GM12878 (cell line): ENCODE data around the gene MSANTD4. TPM values are rescaled to one million over a fixed set of nuclear protein-coding genes. Genes with fewer than 3 reads are reported as not detected.

Experiments
- ATAC-seq: fragments of 200-7000 bp; cut with Tn5 transposase; 3 replicates; pipeline ENCODE4 v1.9.1; 2020; ENCODE audit warnings: mild to moderate bottlenecking, moderate library complexity
- BruUV-seq: library from RNA; stranded (reverse); fragments of 400-500 nt; replicated peaks from 2 replicates; lab custom pipeline; 2021; lab: Mats Ljungman, UMichigan
- CTCF ChIA-PET: fragments of 300-600 bp; sonication (Branson Sonifier 250); formaldehyde crosslinking; extraction: SDS; loops from one replicate; lab custom pipeline; 2021; ENCODE audit warnings: inconsistent platforms; lab: Yijun Ruan, JAX
- POLR2A ChIA-PET: fragments of 350-600 bp; formaldehyde crosslinking; extraction: SDS; loops from one replicate; lab custom pipeline; 2021; ENCODE audit warnings: inconsistent platforms; lab: Charles Lee
- RAD21 ChIA-PET: fragments of 300-600 bp; sonication (Branson Sonifier 250); formaldehyde crosslinking; loops from one replicate; lab custom pipeline; 2023; ENCODE audit warnings: antibody characterized with exemption; ENCODE audit not compliant: unreplicated experiment; lab: Charles Lee
- SMC1A ChIA-PET: fragments of 300-600 bp; sonication (Branson Sonifier 250); formaldehyde crosslinking; loops from one replicate; lab custom pipeline; 2023; ENCODE audit not compliant: unreplicated experiment, uncharacterized antibody; lab: Charles Lee
- DNase-seq: peaks from one replicate; pipeline ENCODE4 v3.0.0-alpha.2; 2011; ENCODE audit warnings: low read depth, low spot score
- FAIRE-seq: peaks from 3 replicates; lab custom pipeline; 2011; peaks lifted over from hg19 to GRCh38; lab: Jason Lieb, UNC
- H2AFZ ChIP-seq: 2 replicates; pipeline ENCODE4 v1.6.0; 2011; ENCODE audit warnings: low read depth, low read length, control low read depth; ENCODE audit not compliant: control insufficient read depth
- H3K27ac ChIP-seq: 2 replicates; pipeline ENCODE4 v1.5.1; 2011; ENCODE audit warnings: control low read depth; ENCODE audit not compliant: control insufficient read depth, insufficient read depth
- H3K27me3 ChIP-seq, 2 experiments: replicated peaks in 1 of 2; 2 replicates each; pipeline versions ENCODE4 v1.6.0 to v1.6.1; 2011; ENCODE audit warnings: low read length in 1 of 2; ENCODE audit not compliant: control insufficient read depth in 2 of 2, insufficient read depth in 2 of 2
- H3K36me3 ChIP-seq, 2 experiments: 2 replicates each; pipeline ENCODE4 v1.5.1; 2011; ENCODE audit warnings: low read length in 1 of 2; ENCODE audit not compliant: control insufficient read depth in 2 of 2, insufficient read depth in 2 of 2
- H3K4me1 ChIP-seq: 2 replicates; pipeline ENCODE4 v1.6.1; 2011; ENCODE audit warnings: mild to moderate bottlenecking, low read length, moderate library complexity, mixed read lengths; ENCODE audit not compliant: control insufficient read depth, insufficient read depth
- H3K4me2 ChIP-seq: 2 replicates; pipeline ENCODE4 v1.6.0; 2011; ENCODE audit warnings: control low read depth; ENCODE audit not compliant: control insufficient read depth, insufficient read depth
- H3K4me3 ChIP-seq: fragments of 200-600 bp; sonication (generic); 2 replicates; pipeline ENCODE4 v1.5.1; 2016
- H3K79me2 ChIP-seq: 2 replicates; pipeline ENCODE4 v1.6.0; 2011; ENCODE audit warnings: low read length; ENCODE audit not compliant: control insufficient read depth, insufficient read depth
- H3K9ac ChIP-seq: 2 replicates; pipeline ENCODE4 v1.8.0; 2011; ENCODE audit warnings: low read length, control low read depth, mixed read lengths; ENCODE audit not compliant: control insufficient read depth, insufficient read depth
- H3K9me3 ChIP-seq: replicated peaks from 3 replicates; pipeline ENCODE4 v1.5.1; 2011; ENCODE audit warnings: mild to moderate bottlenecking, low read length; ENCODE audit not compliant: control insufficient read depth, insufficient read depth
- H4K20me1 ChIP-seq: 2 replicates; pipeline ENCODE4 v1.6.0; 2011; ENCODE audit not compliant: control insufficient read depth, insufficient read depth
- FOXK2 ChIP-seq: fragments of 450-650 bp; IDR thresholded peaks from 2 replicates; pipeline ENCODE4 v1.6.1; 2017; ENCODE audit warnings: mild to moderate bottlenecking, moderate library complexity
- HDAC6 ChIP-seq: fragments of 200-600 bp; sonication (generic); IDR thresholded peaks from one replicate; pipeline ENCODE4 v1.8.0; 2017; ENCODE audit warnings: antibody characterized with exemption; ENCODE audit not compliant: unreplicated experiment
- MEF2B ChIP-seq: fragments of 450-650 bp; IDR thresholded peaks from 2 replicates; pipeline ENCODE4 v1.6.1; 2018; ENCODE audit warnings: mild to moderate bottlenecking, moderate library complexity; ENCODE audit not compliant: partially characterized antibody, poor library complexity, severe bottlenecking
- PAX8 ChIP-seq: fragments of 450-650 bp; IDR thresholded peaks from 2 replicates; pipeline ENCODE4 v1.6.1; 2017; ENCODE audit warnings: mild to moderate bottlenecking, moderate library complexity
- RUNX3 ChIP-seq: IDR thresholded peaks from 2 replicates; pipeline ENCODE4 v1.6.1; 2012; ENCODE audit warnings: low read length, inconsistent platforms
- SUZ12 ChIP-seq: fragments of 200-600 bp; sonication (generic); IDR thresholded peaks from one replicate; pipeline ENCODE4 v1.6.1; 2018; ENCODE audit warnings: antibody characterized with exemption, mild to moderate bottlenecking; ENCODE audit not compliant: unreplicated experiment
- TAF1 ChIP-seq: IDR thresholded peaks from 2 replicates; pipeline ENCODE4 v1.6.1; 2011; ENCODE audit warnings: mild to moderate bottlenecking, low read depth, low read length, borderline replicate concordance
- WGBS: methylation state at CpG from one replicate; pipeline ENCODE4 v1.1.6; 2016; ENCODE audit warnings: low lambda C conversion rate; ENCODE audit not compliant: insufficient replicate concordance, insufficient coverage; ENCODE audit errors: missing lambda C conversion rate; 5-methylcytosine and 5-hydroxymethylcytosine counted together
- in situ Hi-C: fragments of 300-500 bp; cut with MboI; formaldehyde crosslinking; loops from 9 replicates; pipeline ENCODE4 v1.14.3; 2018; ENCODE audit warnings: mixed read lengths
- intact Hi-C: fragments of 100-400 bp; cut with micrococcal nuclease; formaldehyde crosslinking; loops from one replicate; pipeline ENCODE4 v1.14.2; 2022; ENCODE audit not compliant: unreplicated experiment
- polyA plus RNA-seq, 11 experiments: library from polyadenylated mRNA; depleted of rRNA in 4 of 11; unstranded in 6 of 11; stranded (reverse) in 5 of 11; fragments of >200 nt; fragmentation: Nextera tagmentation in 4 of 11; fragmentation: Illumina TruSeq in 1 of 11; extraction: Ambion mirVana in 4 of 11; extraction: Trizol in 1 of 11; gene quantifications; 1 replicate in 1 of 11; 2 replicates in 10 of 11; pipeline versions ENCODE4 v1.2.1 to v1.2.3, GENCODE V29; 2011 to 2016; ENCODE audit warnings: inconsistent platforms in 2 of 11, missing spikeins in 2 of 11, low read depth in 1 of 11
- total RNA-seq, 4 experiments: library from RNA; depleted of rRNA in 3 of 4; stranded (reverse); fragments of >200 nt in 3 of 4; fragmentation: Illumina TruSeq in 1 of 4; extraction: Trizol in 1 of 4; gene quantifications; 2 replicates each; pipeline versions ENCODE4 v1.2.1 to v1.2.3, GENCODE V29; 2013 to 2021
- TF ChIP-seq, protein P1 (sequence below): fragments of 450-650 bp; formaldehyde crosslinking; IDR thresholded peaks from 2 replicates; pipeline ENCODE4 v1.4.0; 2020; ENCODE audit warnings: mild to moderate bottlenecking, moderate library complexity

MSANTD4 gene
- total and polyA plus RNA-seq, 10 of the 15 experiments (the other 5 are each of a cell fraction or from before 2014, with no cell fraction given) = 8.7 to 23.9 (median 16.0) TPM

GRCh38 chr11:106021181-106021966, 666 bp downstream of the MSANTD4 start:
- SMC1A ChIA-PET = interaction anchor here (1.0 kb wide), 1 partner anchor 14 kb away, joined by 4 read pairs; no protein-coding TSS in a partner anchor
- H3K4me1 ChIP-seq = peaks cover 8% of the 10 kb centered on the region
- WGBS = 21% methylated on average over 18 of the region's 18 CpGs
- TF ChIP-seq FOXK2 (no peak), TAF1 (peak; percentile 7; the same call in 1 of the 2 replicates), SUZ12 (no peak), MEF2B (peak; percentile 31), PAX8 (0 out of 2 replicates have a peak, but pooled peaks have one; percentile 32), RUNX3 (no peak), HDAC6 (no peak)
- TF ChIP-seq, protein P1, sequence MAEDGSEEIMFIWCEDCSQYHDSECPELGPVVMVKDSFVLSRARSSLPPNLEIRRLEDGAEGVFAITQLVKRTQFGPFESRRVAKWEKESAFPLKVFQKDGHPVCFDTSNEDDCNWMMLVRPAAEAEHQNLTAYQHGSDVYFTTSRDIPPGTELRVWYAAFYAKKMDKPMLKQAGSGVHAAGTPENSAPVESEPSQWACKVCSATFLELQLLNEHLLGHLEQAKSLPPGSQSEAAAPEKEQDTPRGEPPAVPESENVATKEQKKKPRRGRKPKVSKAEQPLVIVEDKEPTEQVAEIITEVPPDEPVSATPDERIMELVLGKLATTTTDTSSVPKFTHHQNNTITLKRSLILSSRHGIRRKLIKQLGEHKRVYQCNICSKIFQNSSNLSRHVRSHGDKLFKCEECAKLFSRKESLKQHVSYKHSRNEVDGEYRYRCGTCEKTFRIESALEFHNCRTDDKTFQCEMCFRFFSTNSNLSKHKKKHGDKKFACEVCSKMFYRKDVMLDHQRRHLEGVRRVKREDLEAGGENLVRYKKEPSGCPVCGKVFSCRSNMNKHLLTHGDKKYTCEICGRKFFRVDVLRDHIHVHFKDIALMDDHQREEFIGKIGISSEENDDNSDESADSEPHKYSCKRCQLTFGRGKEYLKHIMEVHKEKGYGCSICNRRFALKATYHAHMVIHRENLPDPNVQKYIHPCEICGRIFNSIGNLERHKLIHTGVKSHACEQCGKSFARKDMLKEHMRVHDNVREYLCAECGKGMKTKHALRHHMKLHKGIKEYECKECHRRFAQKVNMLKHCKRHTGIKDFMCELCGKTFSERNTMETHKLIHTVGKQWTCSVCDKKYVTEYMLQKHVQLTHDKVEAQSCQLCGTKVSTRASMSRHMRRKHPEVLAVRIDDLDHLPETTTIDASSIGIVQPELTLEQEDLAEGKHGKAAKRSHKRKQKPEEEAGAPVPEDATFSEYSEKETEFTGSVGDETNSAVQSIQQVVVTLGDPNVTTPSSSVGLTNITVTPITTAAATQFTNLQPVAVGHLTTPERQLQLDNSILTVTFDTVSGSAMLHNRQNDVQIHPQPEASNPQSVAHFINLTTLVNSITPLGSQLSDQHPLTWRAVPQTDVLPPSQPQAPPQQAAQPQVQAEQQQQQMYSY = no peak
- peak overlapping the region; percentile 93 for H2AFZ ChIP-seq
- CTCF ChIA-PET = interaction anchor here (1.4 to 1.8 kb wide), 2 partner anchors 12 to 56 kb away, joined by 3 to 4 read pairs; partner anchors contain the start of genes AASDHPPT and KBTBD3
- no peaks in the 10 kb centered on the region for H3K27me3 ChIP-seq
- RAD21 ChIA-PET = no interaction called here
- H4K20me1 ChIP-seq = no peaks in the 10 kb centered on the region
- peak overlapping the region; percentile 85 for H3K4me3 ChIP-seq
- no peaks in the 10 kb centered on the region; the same call in 2 of the 3 replicates for H3K9me3 ChIP-seq
- H3K27ac ChIP-seq = peak overlapping the region; percentile 79
- BruUV-seq = TSS peak; percentile 67
- intact Hi-C loops = no loop called here
- ATAC-seq (peak; percentile 30), DNase-seq (no peak), FAIRE-seq (no peak)
- peak overlapping the region; percentile 87 for H3K4me2 ChIP-seq
- peaks cover 49% of the 10 kb centered on the region for H3K79me2 ChIP-seq
- H3K36me3 ChIP-seq = no peaks in the 10 kb centered on the region
- H3K9ac ChIP-seq = peak overlapping the region; percentile 81
- POLR2A ChIA-PET = no interaction called here
- in situ Hi-C loops = no loop called here
